Endothelial cell of umbilical vein (primary cell): ENCODE measurements around the gene GRXCR1. TPM values are rescaled to one million over a fixed set of nuclear protein-coding genes. Genes with fewer than 3 reads are reported as not detected.

Experiments
- BruUV-seq: library from RNA; stranded (reverse); fragments of 400-500 nt; replicated peaks from 2 replicates; lab custom pipeline; 2021; lab: Mats Ljungman, UMichigan
- CTCF ChIA-PET: fragments of 300-600, 350-600 bp; sonication (Branson Sonifier 250); formaldehyde crosslinking; loops from one replicate; lab custom pipeline; 2021; ENCODE audit warnings: antibody characterized with exemption, inconsistent platforms; lab: Charles Lee
- POLR2A ChIA-PET: fragments of 300-600, 350-600 bp; sonication (Branson Sonifier 250); formaldehyde crosslinking; loops from one replicate; lab custom pipeline; 2021; ENCODE audit warnings: antibody characterized with exemption, inconsistent platforms; lab: Charles Lee
- DNase-seq: peaks from one replicate; pipeline ENCODE4 v3.0.0-alpha.2; 2011; ENCODE audit warnings: low read depth, low spot score
- FAIRE-seq: peaks from 2 replicates; lab custom pipeline; 2011; peaks lifted over from hg19 to GRCh38; lab: Jason Lieb, UNC
- H2AFZ ChIP-seq: 2 replicates; pipeline ENCODE4 v1.6.0; 2012; ENCODE audit warnings: low read depth, low read length, control low read depth, inconsistent platforms
- H3K27ac ChIP-seq: 2 replicates; pipeline ENCODE4 v1.5.1; 2011; ENCODE audit warnings: low read depth, mild to moderate bottlenecking, control low read depth, low read length, moderate library complexity; ENCODE audit not compliant: insufficient read depth
- H3K27me3 ChIP-seq, 2 experiments: 2 replicates each; pipeline versions ENCODE4 v1.6.0 to v1.6.1; 2011; ENCODE audit warnings: low read length in 2 of 2, mixed read lengths in 1 of 2; ENCODE audit not compliant: control insufficient read depth in 2 of 2, insufficient read depth in 2 of 2
- H3K36me3 ChIP-seq, 2 experiments: 2 replicates in 1 of 2; 3 replicates in 1 of 2; pipeline ENCODE4 v1.5.1; 2011; ENCODE audit warnings: low read length in 2 of 2, mild to moderate bottlenecking in 1 of 2, moderate library complexity in 1 of 2; ENCODE audit not compliant: control insufficient read depth in 2 of 2, insufficient read depth in 2 of 2; ENCODE audit errors: extremely low read depth in 1 of 2
- H3K4me1 ChIP-seq: 3 replicates; pipeline ENCODE4 v1.5.1; 2011; ENCODE audit warnings: mild to moderate bottlenecking, low read length; ENCODE audit not compliant: control insufficient read depth, insufficient read depth; ENCODE audit errors: extremely low read depth
- H3K4me2 ChIP-seq: 2 replicates; pipeline ENCODE4 v1.6.1; 2011; ENCODE audit warnings: low read length, control low read depth, mixed read lengths; ENCODE audit not compliant: insufficient read depth
- H3K4me3 ChIP-seq, 3 experiments: fragments of 200-600 bp in 1 of 3; sonication (generic), shearing (Covaris generic) in 1 of 3; replicated peaks in 1 of 3; 2 replicates each; pipeline ENCODE4 v1.5.1; 2011 to 2016; ENCODE audit warnings: control low read depth in 3 of 3, low read length in 3 of 3, mild to moderate bottlenecking in 2 of 3, inconsistent platforms in 1 of 3, low read depth in 1 of 3, moderate library complexity in 1 of 3; ENCODE audit not compliant: insufficient read depth in 1 of 3
- H3K79me2 ChIP-seq: 2 replicates; pipeline ENCODE4 v1.6.0; 2012; ENCODE audit warnings: low read length, inconsistent platforms; ENCODE audit not compliant: control insufficient read depth, insufficient read depth
- H3K9ac ChIP-seq: replicated peaks from 2 replicates; pipeline ENCODE3; 2011; ENCODE audit warnings: low read length, control low read depth; ENCODE audit not compliant: insufficient read depth; ENCODE audit errors: extremely low read depth
- H3K9me1 ChIP-seq: replicated peaks from 3 replicates; pipeline ENCODE4 v1.6.0; 2011; ENCODE audit warnings: mild to moderate bottlenecking, low read length; ENCODE audit not compliant: control insufficient read depth, insufficient read depth; ENCODE audit errors: extremely low read depth
- H3K9me3 ChIP-seq: replicated peaks from 2 replicates; pipeline ENCODE4 v1.5.1; 2012; ENCODE audit warnings: low read length, inconsistent platforms; ENCODE audit not compliant: control insufficient read depth, insufficient read depth
- H4K20me1 ChIP-seq: replicated peaks from 2 replicates; pipeline ENCODE3; 2011; ENCODE audit warnings: mild to moderate bottlenecking, low read length; ENCODE audit not compliant: control insufficient read depth, insufficient read depth; ENCODE audit errors: extremely low read depth
- CTCF ChIP-seq, 2 donors: IDR thresholded peaks; 1 replicate in 1 of 2; 2 replicates in 1 of 2; pipeline ENCODE4 v1.5.1; 2011; ENCODE audit warnings: low read length in 2 of 2, mild to moderate bottlenecking in 2 of 2, moderate library complexity in 2 of 2, control low read depth in 1 of 2, inconsistent platforms in 1 of 2, low read depth in 1 of 2; ENCODE audit not compliant: insufficient read depth in 1 of 2; ENCODE audit errors: extremely low read depth in 1 of 2
- EZH2 ChIP-seq: IDR thresholded peaks from 2 replicates; pipeline ENCODE4 v1.6.1; 2012; ENCODE audit warnings: borderline replicate concordance, low read depth, mild to moderate bottlenecking, moderate library complexity, low read length, inconsistent platforms; ENCODE audit not compliant: severe bottlenecking
- FOS ChIP-seq: IDR thresholded peaks from 2 replicates; pipeline ENCODE4 v1.6.1; 2011; ENCODE audit warnings: mild to moderate bottlenecking, low read length, moderate library complexity, borderline replicate concordance; ENCODE audit not compliant: insufficient read depth
- GATA2 ChIP-seq: IDR thresholded peaks from 2 replicates; pipeline ENCODE4 v1.7.0; 2011; ENCODE audit warnings: low read depth, mild to moderate bottlenecking, moderate library complexity, mixed read lengths, low read length; ENCODE audit not compliant: insufficient read length, insufficient read depth
- JUN ChIP-seq: IDR thresholded peaks from 2 replicates; pipeline ENCODE4 v1.6.1; 2011; ENCODE audit warnings: borderline replicate concordance, low read depth; ENCODE audit not compliant: insufficient read length, insufficient read depth
- MAX ChIP-seq: IDR thresholded peaks from 2 replicates; pipeline ENCODE4 v1.6.1; 2011; ENCODE audit not compliant: insufficient read depth, insufficient read length
- MYC ChIP-seq: IDR thresholded peaks from one replicate; pipeline ENCODE4 v1.6.1; 2011; ENCODE audit warnings: mild to moderate bottlenecking, low read depth, low read length
- POLR2A ChIP-seq: IDR thresholded peaks from 2 replicates; pipeline ENCODE4 v1.6.1; 2012; ENCODE audit warnings: low read depth, mild to moderate bottlenecking, control low read depth, low read length
- POLR2AphosphoS5 ChIP-seq: IDR thresholded peaks from 2 replicates; pipeline ENCODE4 v1.6.1; 2012; ENCODE audit warnings: low read depth, mild to moderate bottlenecking, control low read depth, low read length, moderate library complexity; ENCODE audit not compliant: insufficient read depth
- dilution Hi-C: fragments of 300-500 bp; cut with MboI; formaldehyde crosslinking; loops from one replicate; pipeline ENCODE4 v1.15.0; 2019; ENCODE audit warnings: low sequenced_read_pairs; ENCODE audit not compliant: extremely low pct_ligation_motif_present
- intact Hi-C: fragments of 100-400 bp; cut with micrococcal nuclease; formaldehyde crosslinking; loops from one replicate; pipeline ENCODE4 v1.10.0; 2022
- polyA plus RNA-seq, 4 experiments: library from polyadenylated mRNA; depleted of rRNA in 3 of 4; stranded (reverse) in 3 of 4; unstranded in 1 of 4; fragments of >200 nt; gene quantifications; 2 replicates each; pipeline versions ENCODE4 v1.2.1 to v1.2.3, GENCODE V29; 2011 to 2012; ENCODE audit warnings: missing spikeins in 1 of 4
- total RNA-seq: library from RNA; stranded (reverse); gene quantifications from 2 replicates; pipeline ENCODE4 v1.2.3, GENCODE V29; 2021

The GRXCR1 gene
- total and polyA plus RNA-seq, 2 donors (not counting 3 experiments of a cell fraction or from before 2014, with no cell fraction given) = not detected

- H3K27me3 ChIP-seq = no peaks in the 10 kb centered on the region
- no peak overlapping the region for H3K27ac ChIP-seq
- no peaks in the 10 kb centered on the region for H3K36me3 ChIP-seq
- H2AFZ ChIP-seq = no peak overlapping the region
- no peak overlapping the region for H3K9ac ChIP-seq
- no peak overlapping the region for H3K4me3 ChIP-seq
- dilution Hi-C loops = no loop called here
- H4K20me1 ChIP-seq = no peaks in the 10 kb centered on the region
- no peak overlapping the region for H3K4me2 ChIP-seq
- intact Hi-C loops = no loop called here
- no peak for DNase-seq
- ChIA-PET CTCF (interaction anchor here (1.0 to 2.1 kb wide), 2 partner anchors 276 to 473 kb away, joined by 4 to 14 read pairs; no protein-coding TSS in a partner anchor), POLR2A (no interaction called here)
- no peaks in the 10 kb centered on the region for H3K9me3 ChIP-seq
- H3K9me1 ChIP-seq = no peaks in the 10 kb centered on the region
- BruUV-seq = no TSS peak
- no peaks in the 10 kb centered on the region for H3K79me2 ChIP-seq
- TF ChIP-seq GATA2 = no peak
- TF ChIP-seq POLR2A = no peak
- TF ChIP-seq CTCF (IDR thresholded peaks at IDR 0.05; ENCODE audit: extremely low read depth in 1 of 2, insufficient read depth in 1 of 2, low read depth in 1 of 2, low read length in 2 of 2) = no peak
- no peak for TF ChIP-seq EZH2
- no peak for TF ChIP-seq MYC
- TF ChIP-seq FOS = no peak
- no peak for TF ChIP-seq POLR2AphosphoS5
- TF ChIP-seq JUN = no peak
- TF ChIP-seq MAX = no peak
- no peak for FAIRE-seq
- H3K4me1 ChIP-seq = no peaks in the 10 kb centered on the region
These were observed 48.0 kb upstream of the GRXCR1 start for GRCh38 chr4:42844422-42845070.
